GM21423 (cell line): ENCODE results near the gene LTBP4.
"Not testable (repeated sequence)": the region's sequence is repeated elsewhere in the genome, so short reads cannot be mapped to it uniquely, and the experiment has no call there.

Experiments used
- ATAC-seq: cut with Tn5 transposase; IDR thresholded peaks from one replicate; pipeline ENCODE4 v1.9.1; 2021; ENCODE audit warnings: mild to moderate bottlenecking, moderate library complexity; ENCODE audit not compliant: unreplicated experiment

LTBP4 gene

DNA sequence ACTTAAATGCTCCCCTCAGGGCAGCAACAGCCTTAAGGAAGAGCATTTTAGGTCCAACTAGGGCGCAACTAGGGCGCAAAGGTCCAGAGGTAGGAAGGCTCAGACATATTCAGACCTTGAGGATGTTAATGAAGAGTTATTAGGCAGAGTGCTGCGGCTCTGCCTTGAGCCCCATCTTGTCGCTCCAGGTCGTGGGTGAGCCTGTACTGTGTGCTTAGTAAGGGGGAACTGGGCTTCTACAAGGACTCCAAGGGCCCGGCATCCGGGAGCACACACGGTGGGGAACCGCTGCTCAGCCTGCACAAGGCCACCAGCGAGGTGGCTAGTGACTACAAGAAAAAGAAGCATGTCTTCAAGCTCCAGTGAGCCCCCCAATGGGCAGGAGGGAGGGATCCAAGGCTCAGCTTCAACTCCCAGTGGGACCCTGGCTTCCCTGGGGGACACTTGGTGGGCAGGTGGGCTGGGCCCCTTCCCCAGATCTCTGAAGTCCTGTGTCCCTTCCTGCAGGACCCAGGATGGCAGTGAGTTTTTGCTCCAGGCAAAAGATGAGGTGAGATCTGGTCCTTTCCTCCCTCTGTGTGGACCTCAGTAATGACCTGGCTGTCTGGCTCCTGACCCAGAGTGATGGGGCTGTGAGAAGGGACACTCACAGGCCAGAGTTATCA, 29.2 kb upstream of the LTBP4 start:
- ATAC-seq, result no peak

DNA sequence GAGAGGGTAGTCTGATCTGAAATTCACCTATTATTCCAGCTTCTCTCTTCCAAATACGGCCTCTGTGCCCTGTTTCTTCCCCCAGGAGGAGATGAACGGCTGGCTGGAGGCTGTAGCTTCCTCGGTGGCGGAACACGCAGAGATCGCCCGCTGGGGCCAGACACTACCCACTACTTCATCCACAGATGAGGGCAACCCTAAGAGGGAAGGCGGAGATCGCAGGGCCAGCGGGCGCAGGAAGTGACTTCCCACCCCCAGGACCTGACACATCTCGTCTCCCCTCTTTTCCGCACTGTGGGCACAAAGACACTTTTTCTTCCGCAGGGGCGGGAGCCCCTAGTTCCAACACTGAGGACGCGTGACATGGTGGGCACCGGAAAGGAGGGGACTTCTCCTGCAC, 25.8 kb upstream of the LTBP4 start:
- no peak for ATAC-seq

DNA sequence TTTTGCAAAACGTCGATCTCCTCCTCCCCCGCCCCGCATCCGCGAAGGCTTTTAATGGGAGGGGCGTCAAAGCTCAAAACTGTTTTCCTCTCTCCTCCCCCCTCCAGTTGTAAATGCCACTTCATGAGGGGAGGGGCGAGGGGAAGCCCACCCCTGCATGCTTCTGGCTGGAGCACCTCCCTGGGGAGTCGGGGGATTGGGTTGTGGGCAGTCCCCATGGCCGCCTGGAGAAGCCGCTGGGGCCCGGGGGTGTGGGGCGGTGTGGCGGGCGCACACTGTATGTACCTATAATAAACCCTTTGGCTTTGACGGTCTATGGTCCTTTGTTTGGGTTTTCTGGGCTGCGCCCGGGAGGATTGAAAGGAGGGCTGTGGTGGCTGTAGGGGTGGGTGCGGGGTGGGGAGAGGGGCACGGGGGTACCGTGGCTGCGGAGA, 25.0 kb upstream of the LTBP4 start:
- peak; percentile 8 for ATAC-seq

DNA sequence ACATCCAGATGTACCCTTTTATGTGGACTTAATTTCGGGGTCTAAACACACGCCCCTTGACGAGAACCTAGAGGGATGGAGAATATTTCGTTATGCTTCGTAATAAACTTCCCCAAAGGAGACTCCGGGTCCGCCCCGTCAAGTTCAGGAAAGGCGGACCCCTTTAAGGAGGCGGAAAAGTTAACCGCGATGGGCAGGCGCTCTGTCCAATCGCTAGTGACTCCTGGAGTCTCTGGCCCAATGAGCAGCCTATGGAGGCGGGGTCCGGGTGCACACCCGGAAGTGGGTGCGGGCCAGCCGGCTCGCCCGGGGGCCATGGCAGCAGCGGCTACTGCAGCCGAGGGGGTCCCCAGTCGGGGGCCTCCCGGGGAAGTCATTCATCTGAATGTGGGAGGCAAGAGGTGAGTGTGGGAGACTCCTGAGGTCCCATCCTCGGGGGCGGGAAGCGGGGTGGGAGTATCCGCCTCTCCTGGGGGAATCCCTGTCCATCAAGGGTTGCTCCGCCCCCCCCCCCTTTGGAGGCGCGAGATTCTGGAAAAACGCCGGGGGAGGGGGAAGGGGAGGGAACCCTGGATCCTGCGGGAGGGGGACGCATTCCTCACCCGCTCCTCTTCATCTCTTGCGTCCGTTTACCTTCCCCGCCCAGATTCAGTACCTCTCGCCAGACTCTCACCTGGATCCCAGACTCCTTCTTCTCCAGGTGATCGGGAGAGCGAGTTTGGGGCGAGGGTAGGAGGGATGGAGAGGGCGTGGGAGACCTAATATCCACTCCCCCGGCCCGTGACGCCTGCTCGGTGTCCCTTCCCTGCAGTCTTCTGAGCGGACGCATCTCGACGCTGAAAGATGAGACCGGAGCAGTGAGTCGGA, 24.4 kb upstream of the LTBP4 start, which contains the start of gene SHKBP1:
Gene SHKBP1 (plus strand): TSS at position 289 of the 867 bp plus-strand sequence. CDS start 27 bp downstream, at position 316.
- ATAC-seq, result peak; percentile 93

DNA sequence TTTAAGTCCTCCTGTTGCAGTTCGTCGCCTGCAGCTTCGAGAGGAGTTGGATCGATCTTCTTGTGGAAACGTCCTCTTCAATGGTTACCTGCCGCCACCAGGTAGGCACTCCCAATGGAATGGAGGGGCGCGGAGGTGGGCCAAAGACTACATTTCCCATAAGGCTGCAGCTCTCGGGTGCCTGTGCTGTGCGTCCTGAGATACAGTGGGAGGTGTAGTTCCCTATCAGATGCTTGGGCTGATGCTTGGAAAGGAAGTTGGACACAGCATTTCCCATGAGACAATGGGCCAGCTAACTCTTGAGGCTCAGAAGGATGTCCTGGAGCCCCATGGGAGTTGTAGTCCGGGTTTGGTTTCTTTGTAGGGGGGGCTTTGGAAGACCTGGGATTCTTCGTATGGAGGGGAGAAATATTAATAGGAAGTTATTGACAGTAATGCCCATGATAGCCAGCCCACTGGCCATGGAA, 22.7 kb upstream of the LTBP4 start:
- ATAC-seq, result no peak

DNA sequence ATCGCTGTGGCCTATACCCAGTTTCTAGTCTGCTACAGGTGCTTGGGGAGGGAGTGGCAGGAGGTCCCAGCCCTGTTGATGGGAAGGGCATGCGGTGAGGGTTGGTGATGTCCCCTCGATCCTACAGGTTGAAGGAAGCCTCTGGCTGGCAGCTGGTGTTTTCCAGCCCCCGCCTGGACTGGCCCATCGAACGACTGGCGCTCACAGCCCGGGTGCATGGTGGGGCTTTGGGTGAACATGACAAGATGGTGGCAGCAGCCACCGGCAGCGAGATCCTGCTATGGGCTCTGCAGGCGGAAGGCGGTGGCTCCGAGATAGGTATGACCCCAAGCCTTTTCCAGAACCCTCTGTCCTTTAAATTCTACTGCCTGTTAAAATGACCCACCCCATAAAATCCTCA, 20.6 kb upstream of the LTBP4 start:
- no peak for ATAC-seq

DNA sequence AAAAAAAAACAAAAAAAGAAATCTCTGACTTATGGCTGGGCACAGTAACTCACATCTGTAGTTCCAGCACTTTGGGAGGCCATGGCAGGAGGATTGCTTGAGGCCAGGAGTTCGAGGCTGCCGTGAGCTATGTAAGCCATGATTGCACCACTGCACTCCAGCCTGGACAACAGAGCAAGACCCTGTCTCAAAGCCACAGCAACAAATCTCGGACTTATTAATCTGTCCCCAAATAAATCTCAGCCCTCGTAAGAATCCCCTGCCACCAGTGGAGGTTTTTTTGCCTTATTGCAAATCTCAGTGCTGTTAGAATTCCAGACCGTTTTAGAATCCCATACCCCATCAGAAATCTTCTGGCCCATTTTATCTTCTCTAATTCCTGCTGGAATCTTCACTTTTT, 19.6 kb upstream of the LTBP4 start:
- no peak for ATAC-seq

DNA sequence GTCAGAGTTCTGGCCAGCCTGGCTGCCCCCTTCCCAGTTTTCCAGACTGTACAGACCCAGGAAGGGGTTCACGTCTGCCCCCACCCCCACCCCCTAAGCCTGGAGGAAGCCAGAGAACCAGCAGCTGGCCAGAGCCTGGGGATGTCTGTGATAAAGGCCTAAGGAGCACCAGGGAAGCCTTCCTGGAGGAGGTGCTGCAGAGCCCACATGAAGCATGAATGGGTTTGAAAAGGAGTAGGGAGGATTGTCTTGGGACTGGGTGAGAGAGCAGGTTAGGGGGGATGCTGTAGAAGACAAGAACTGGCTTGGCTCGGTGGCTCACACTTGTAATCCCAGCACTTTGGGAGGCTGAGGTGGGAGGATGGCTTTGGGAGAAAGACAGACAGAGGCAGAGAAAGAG, 18.7 kb upstream of the LTBP4 start:
- ATAC-seq, result no peak

DNA sequence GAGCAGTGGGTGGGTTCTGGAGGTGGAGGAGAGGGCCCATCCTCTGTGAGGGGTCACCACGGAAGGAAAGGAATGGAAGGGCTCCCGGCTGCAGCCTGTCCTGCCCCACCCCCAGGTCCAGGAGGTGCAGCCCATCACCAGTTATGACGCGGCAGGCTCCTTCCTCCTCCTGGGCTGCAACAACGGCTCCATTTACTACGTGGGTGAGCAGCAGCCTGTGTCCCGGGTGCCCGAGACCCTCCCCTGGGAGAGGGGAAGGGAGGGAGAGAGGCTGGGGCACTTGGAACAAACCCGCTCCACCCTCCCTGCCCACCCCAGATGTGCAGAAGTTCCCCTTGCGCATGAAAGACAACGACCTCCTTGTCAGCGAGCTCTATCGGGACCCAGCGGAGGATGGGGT, 17.9 kb upstream of the LTBP4 start:
- no peak for ATAC-seq

DNA sequence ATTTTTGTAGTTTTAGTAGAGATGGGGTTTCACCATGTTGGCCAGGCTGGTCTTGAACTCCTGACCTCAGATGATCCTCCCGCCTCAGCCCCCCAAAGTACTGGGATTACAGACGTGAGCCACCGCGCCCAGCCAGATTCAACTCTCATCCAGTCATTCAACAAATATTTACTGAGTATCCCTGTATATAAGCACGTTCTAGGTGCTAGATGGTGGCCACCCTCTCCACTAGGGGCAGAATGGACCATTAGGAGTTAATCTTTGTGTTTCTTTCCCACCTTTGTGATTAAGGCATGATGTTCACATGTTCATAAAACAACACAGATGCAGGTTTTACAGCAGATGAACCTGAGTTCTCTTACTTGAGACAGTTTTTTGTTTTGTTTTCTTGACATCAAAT, 17.2 kb upstream of the LTBP4 start:
- no peak for ATAC-seq

DNA sequence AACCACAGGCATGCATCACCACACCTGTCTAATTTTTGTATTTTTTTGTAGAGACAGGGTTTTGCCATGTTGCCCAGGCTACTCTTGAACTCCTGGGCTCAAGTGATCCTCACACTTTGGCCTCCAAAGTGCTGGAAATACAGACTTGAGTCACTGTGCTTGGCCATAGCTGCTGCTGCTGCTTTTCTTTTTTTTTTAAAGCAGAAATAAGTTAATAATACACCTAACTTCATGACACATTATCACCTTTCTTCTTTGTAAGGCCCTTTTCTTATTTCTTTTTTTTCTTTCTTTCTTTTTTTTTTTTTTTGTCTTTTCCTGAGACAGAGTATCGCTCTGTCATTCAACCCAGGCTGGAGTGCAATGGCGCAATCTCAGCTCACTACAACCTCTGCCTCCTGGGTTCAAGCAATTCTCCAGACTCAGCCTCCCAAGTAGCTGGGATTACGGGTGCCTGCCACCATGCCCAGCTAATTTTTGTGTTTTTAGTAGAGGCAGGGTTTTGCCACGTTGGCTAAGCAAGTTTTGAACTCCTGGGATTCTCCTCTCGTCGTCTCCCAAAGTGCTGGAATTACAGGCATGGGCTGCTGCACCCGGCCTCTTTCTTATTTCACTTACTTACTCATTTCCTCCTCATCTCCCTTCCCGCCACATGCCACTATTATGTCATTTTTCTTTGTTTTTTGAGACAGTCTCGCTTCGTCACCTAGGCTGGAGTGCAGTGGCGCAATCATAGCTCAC, 15.8 kb upstream of the LTBP4 start:
- ATAC-seq, result no peak

DNA sequence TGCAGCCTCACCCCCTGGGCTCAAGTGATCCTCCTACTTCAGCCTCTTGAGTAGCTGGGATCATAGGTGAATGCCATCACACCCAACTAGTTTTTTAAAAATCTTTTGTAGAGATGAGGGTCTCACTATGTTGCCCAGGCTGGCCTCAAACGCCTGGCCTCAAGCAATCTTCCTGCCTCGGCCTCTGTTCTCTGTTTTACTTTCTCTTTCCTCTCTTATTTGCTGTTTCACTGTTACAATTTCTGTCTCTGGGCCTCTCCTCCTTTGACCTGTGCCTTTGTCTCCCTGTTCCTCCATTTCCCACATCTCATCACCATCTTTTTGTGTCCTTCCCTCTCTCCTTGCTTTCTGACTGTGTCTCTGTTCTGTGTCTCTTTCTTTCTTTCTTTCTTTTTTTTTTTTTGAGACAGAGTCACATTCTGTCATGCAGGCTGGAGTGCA, 15.2 kb upstream of the LTBP4 start:
- no peak for ATAC-seq

DNA sequence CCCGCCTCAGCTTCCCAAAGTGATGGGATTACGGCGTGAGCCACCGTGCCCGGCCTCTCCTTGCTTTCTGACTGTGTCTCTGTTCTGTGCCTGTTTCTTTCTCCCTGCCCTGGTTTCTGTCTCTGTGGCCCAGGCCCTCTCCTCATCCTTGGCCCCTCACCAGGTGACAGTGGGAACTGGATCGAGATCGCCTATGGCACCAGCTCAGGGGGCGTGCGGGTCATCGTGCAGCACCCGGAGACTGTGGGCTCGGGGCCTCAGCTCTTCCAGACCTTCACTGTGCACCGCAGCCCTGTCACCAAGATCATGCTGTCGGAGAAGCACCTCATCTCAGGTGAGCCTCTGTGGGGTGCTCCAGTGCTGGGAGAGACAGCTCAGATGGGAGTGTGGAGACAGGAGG, 14.6 kb upstream of the LTBP4 start:
- ATAC-seq, result no peak

DNA sequence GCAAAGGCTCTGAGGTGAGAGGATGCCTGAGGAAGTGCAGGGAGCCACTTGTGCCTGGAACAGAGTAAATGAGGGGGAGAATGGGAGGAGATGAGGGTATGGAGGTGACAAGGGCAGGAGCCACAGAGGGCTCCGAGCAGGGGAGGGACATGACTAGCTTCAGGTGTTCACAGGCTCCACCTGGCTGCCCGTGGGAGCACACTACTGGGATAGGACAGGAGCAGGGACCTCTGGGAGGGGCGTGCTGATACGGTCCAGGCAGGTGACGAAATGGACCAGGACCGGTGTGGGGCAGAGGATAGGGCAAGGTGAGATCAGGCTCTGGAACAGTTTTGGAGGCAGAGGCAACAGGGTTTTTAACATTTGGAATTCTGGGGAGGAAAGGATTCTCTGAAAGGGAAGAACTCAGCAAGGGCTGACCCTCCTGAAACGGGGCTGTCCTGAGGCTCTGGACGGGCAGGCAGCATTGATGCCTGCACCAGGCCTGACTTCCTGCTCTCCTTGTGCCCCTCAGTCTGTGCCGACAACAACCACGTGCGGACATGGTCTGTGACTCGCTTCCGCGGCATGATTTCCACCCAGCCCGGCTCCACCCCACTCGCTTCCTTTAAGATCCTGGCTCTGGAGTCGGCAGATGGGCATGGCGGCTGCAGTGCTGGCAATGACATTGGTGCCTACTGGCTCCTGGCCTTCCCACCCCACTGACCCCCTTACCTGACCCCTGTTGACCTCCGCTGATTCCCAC, 12.9 kb upstream of the LTBP4 start:
- no peak for ATAC-seq

DNA sequence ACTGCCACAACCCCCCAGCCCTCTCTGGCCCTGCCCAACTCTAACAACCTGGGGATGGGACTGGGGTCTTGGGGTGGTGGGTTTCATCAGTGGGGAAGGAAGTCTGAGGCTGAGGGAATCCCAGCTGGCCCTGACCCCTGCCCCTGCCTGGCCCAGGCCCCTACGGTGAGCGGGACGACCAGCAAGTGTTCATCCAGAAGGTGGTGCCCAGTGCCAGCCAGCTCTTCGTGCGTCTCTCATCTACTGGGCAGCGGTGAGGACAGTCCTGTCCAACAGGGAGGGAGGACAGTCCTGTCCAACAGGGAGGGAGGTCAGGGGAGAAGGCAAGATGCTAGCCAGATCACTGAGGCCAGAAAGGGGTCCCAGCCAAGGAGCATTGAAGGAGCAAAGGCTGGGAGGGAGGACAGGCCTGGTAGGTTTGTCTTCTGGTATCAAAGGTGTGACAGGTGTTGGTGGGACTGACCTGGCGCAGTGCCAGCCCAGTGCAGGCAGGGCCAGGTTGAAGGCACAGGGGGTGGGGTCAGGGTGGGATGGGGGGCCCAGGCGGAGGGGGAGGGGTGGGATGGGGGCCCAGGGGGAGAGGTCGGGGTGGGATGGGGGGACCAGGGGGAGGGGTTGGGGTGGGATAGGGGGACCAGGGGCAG, 12.1 kb upstream of the LTBP4 start:
- ATAC-seq, result no peak

DNA sequence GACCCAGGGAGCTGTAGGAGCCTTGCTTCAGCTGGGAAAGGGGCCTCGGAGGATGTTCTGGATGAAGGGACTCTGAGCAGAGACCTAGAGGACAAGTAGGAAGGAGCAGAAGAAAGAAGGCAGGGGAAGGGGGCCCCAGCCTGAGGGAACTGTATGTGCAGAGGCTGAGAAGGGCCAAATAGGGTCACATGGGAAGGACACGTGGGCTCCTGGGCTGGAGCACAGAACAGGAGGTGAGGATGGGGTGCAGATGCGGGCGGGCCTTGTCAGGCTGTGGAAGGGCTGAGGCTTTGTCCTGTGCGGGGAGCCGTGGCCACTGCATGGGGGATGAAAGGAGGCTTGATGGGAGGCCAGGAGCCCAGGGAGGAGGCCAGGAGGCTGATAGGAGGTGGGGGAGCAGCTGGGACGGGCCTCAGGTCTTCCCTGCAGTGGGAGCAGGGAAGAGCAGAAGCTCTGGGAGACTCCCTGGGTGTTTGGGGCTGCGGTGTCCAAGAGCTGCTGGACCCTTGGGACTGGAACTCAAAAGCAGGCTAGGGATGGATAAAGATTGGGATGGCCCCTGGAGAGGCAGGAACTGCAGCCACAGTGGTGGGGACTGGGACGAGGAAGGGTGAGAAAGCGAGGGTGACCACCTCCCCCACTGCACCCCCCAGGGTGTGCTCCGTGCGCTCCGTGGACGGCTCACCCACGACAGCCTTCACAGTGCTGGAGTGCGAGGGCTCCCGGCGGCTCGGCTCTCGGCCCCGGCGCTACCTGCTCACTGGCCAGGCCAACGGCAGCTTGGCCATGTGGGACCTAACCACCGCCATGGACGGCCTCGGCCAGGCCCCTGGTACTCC, 11.4 kb upstream of the LTBP4 start:
- no peak for ATAC-seq

DNA sequence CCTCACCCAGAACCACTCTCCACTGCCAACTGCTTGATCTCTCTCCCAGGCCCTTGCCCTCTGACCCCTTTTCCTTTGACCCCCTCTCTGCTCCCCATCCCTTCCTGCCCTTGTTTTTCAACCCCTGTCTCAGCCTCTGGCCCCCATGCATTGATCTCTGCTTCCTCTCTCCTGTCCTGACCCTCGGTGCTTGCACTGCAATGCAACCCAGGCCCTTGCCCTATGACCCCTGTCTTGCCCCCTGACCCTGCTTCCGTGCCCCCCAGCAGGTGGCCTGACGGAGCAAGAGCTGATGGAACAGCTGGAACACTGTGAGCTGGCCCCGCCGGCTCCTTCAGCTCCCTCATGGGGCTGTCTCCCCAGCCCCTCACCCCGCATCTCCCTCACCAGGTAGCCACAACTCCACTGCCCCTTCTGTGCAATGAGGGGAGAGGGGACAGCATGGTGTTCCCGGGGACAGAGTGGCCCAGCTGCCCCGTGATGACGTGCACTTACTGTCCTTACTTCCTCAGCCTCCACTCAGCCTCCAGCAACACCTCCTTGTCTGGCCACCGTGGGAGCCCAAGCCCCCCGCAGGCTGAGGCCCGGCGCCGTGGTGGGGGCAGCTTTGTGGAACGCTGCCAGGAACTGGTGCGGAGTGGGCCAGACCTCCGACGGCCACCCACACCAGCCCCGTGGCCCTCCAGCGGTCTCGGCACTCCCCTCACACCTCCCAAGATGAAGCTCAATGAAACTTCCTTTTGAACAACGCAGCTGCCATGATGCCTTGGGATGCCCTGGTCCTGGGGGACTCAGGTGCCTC, 10.5 kb upstream of the LTBP4 start:
- ATAC-seq, result no peak

DNA sequence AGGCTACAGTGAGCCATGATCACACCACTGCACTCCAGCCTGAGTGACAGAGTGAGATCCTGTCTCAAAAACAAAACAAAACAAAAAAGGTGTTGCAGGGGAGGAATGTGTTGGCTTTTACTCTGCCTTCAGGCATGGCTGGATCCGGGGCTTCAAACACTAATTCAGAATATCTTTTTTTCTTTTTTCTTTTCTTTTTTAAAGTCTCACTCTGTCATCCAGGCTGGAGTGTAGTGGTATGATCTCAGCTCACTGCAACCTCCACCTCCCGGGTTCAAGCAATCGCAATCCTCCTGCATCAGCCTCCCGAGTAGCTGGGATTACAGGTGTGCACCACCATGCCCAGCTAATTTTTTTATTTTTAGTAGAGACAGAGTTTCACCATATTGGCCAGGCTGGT, 9.4 kb upstream of the LTBP4 start:
- not testable (repeated sequence) for ATAC-seq

DNA sequence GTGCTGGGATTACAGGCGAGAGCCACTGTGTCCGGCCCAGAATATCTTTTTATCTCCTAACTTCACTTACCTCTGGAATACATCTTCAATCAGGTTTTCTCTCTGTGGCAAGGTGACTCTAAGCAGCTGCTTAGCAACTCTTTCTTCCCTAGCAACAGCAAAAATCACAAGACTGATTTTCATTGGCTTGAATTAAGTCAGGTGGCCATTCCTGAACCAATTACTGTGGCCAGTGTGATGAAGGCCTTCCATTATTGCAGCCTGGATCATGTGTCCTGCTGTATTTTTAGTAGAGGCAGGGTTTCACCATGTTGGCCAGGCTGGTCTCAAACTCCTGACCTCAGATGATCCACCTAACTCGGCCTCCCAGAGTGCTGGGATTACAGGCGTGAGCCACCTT, 9.0 kb upstream of the LTBP4 start:
- ATAC-seq, result no peak
